BE2C (cell line): ENCODE results near the gene GHR.
"Not testable (repeated sequence)": the region's sequence is repeated elsewhere in the genome, so short reads cannot be mapped to it uniquely, and the experiment has no call there.

Experiments used
- DNase-seq: peaks from one replicate; pipeline ENCODE4 v3.0.0-alpha.2; 2020
- H3K27me3 ChIP-seq: fragments of 250-450 bp; sonication (Bioruptor Pico); 2 replicates; pipeline ENCODE4 v1.5.1; 2020; ENCODE audit warnings: mild to moderate bottlenecking
- H3K36me3 ChIP-seq: fragments of 250-450 bp; sonication (Bioruptor Pico); 2 replicates; pipeline ENCODE4 v1.5.1; 2020; ENCODE audit warnings: mild to moderate bottlenecking
- H3K4me1 ChIP-seq: fragments of 250-450 bp; sonication (Bioruptor Pico); 2 replicates; pipeline ENCODE4 v1.5.1; 2020
- H3K4me3 ChIP-seq: 2 replicates; pipeline ENCODE4 v1.5.1; 2011; ENCODE audit warnings: low read depth, low read length
- H3K9me3 ChIP-seq: fragments of 250-450 bp; sonication (Bioruptor Pico); 2 replicates; pipeline ENCODE4 v1.5.1; 2020
- CTCF ChIP-seq: IDR thresholded peaks from 2 replicates; pipeline ENCODE4 v1.5.1; 2012; ENCODE audit warnings: mild to moderate bottlenecking, low read depth, low read length

Gene GHR

GRCh38 chr5:42715785-42716184 is 292.5 kb downstream of the GHR start:
- no peak overlapping the region for H3K4me3 ChIP-seq
- no peaks in the 10 kb centered on the region for H3K9me3 ChIP-seq
- H3K27me3 ChIP-seq, result no peaks in the 10 kb centered on the region
- no peak for DNase-seq
- TF ChIP-seq CTCF, result no peak
- no peaks in the 10 kb centered on the region for H3K36me3 ChIP-seq
- no peaks in the 10 kb centered on the region for H3K4me1 ChIP-seq

- H3K36me3 ChIP-seq, result no peaks in the 10 kb centered on the region
- H3K27me3 ChIP-seq, result no peaks in the 10 kb centered on the region
- no peak for TF ChIP-seq CTCF
- DNase-seq, result no peak
- no peaks in the 10 kb centered on the region for H3K9me3 ChIP-seq
- no peaks in the 10 kb centered on the region for H3K4me1 ChIP-seq
- no peak overlapping the region for H3K4me3 ChIP-seq
These were observed 295.4 kb downstream of the GHR start for GRCh38 chr5:42718591-42718990.

- H3K4me1 ChIP-seq, result no peaks in the 10 kb centered on the region
These were observed 295.8 kb downstream of the GHR start for GRCh38 chr5:42719034-42719433.

GRCh38 chr5:42720251-42720650 is 297.0 kb downstream of the GHR start:
- no peaks in the 10 kb centered on the region for H3K36me3 ChIP-seq
- H3K27me3 ChIP-seq, result no peaks in the 10 kb centered on the region
- no peak for DNase-seq
- no peaks in the 10 kb centered on the region for H3K4me1 ChIP-seq
- H3K9me3 ChIP-seq, result no peaks in the 10 kb centered on the region
- no peak overlapping the region for H3K4me3 ChIP-seq
- TF ChIP-seq CTCF, result no peak

More at GRCh38 chr5:42719034-42719433, 295.8 kb downstream of the GHR start:
- Histone ChIP-seq H3K4me3 (no peak overlapping the region), H3K36me3 (no peaks in the 10 kb centered on the region), H3K27me3 (no peaks in the 10 kb centered on the region), H3K9me3 (no peaks in the 10 kb centered on the region)
- no peak for TF ChIP-seq CTCF
- no peak for DNase-seq

GRCh38 chr5:42721484-42721883 is 298.2 kb downstream of the GHR start:
- Histone ChIP-seq H3K4me1 (no peaks in the 10 kb centered on the region), H3K4me3 (no peak overlapping the region), H3K27me3 (no peaks in the 10 kb centered on the region), H3K36me3 (no peaks in the 10 kb centered on the region), H3K9me3 (no peaks in the 10 kb centered on the region)
- no peak for DNase-seq
- TF ChIP-seq CTCF, result no peak

GRCh38 chr5:42734531-42735058 is 311.4 kb downstream of the GHR start:
- not testable (repeated sequence) for H3K4me1 ChIP-seq, H3K4me3 ChIP-seq, H3K9me3 ChIP-seq, DNase-seq, H3K27me3 ChIP-seq, H3K36me3 ChIP-seq

- no peak overlapping the region for H3K4me3 ChIP-seq
- H3K9me3 ChIP-seq, result no peaks in the 10 kb centered on the region
- H3K4me1 ChIP-seq, result no peaks in the 10 kb centered on the region
- TF ChIP-seq CTCF, result no peak
- H3K27me3 ChIP-seq, result no peaks in the 10 kb centered on the region
- DNase-seq, result no peak
- H3K36me3 ChIP-seq, result no peaks in the 10 kb centered on the region
These were observed 317.7 kb downstream of the GHR start for GRCh38 chr5:42740920-42741319.
